Esophagus mucosa (tissue), 1 donor: ENCODE results near the gene STMN1. TPM values are rescaled to one million over a fixed set of nuclear protein-coding genes. Genes with fewer than 3 reads are reported as not detected.
A peak's percentile ranks its signal among the peaks of the same experiment; 100 is the strongest.

Experiments
- ATAC-seq: fragments of 200-7000 bp; cut with Tn5 transposase; one replicate; pipeline ENCODE4 v1.9.1; 2020
- total RNA-seq: library from RNA; stranded (reverse); gene quantifications from one replicate; pipeline ENCODE4 v1.2.4, GENCODE V29; 2023
- donor health status: DM: yes; HTN: yes; CAD: no.

Gene STMN1
- total RNA-seq, 1 donor from 2014 or later: 110 TPM

DNA sequence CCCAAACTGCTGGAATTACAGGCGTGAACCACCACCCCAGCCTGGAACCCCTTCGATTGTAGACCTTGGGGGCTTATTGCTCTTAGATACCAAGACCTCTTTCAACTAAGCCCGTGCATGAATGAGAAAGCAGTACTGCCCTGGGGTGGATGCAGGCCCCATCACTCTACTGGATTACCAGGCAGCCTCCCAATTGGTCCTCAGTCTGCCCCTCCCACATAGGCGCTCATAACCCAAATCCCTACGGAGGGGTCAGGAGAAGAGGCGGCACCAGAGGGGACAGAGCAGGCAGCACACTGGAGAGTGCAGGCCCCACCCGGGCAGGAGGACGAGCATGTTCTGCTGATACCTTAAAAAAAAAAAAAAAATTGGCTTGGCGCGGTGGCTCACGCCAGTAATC is 12.4 kb upstream of the STMN1 start:
- ATAC-seq: no peak

DNA sequence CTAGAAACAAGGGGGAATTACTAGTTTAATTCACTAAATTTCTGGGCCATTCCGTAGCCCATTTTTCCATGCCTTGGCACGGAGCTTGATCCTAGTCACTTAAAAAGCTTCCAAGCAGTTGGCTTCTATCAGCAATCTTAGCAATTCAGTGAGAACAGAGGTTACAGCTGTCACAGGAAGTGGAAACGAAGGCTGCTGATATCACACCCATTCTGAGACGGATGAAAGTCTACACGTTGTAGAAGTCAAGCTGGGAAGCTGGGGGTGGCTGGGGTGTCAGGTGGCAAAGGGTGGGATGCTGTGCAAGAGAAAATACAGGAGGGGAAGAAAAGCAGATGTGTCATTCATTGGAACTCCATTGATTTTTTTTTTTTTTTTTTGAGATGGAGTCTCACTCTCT is 11.8 kb upstream of the STMN1 start:
- ATAC-seq: no peak

DNA sequence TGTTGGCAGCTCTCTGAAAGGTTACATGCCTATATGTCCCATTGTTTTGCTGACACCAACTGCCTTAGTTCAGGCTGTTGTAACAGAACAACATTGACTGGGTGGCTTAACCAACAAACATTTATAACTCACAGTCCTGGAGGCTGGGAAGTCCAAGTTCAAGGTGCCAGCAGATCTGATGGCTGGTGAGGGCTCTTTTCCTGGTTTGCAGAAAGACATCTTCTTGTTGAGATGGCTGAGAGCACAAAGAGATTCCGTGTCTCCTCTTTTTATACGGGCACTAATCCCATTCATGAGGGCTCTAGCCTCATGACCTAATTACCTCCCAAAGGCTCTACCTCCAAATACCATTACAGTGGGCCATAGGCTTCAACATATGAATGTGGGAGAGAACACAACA is 10.2 kb upstream of the STMN1 start:
- ATAC-seq: no peak

DNA sequence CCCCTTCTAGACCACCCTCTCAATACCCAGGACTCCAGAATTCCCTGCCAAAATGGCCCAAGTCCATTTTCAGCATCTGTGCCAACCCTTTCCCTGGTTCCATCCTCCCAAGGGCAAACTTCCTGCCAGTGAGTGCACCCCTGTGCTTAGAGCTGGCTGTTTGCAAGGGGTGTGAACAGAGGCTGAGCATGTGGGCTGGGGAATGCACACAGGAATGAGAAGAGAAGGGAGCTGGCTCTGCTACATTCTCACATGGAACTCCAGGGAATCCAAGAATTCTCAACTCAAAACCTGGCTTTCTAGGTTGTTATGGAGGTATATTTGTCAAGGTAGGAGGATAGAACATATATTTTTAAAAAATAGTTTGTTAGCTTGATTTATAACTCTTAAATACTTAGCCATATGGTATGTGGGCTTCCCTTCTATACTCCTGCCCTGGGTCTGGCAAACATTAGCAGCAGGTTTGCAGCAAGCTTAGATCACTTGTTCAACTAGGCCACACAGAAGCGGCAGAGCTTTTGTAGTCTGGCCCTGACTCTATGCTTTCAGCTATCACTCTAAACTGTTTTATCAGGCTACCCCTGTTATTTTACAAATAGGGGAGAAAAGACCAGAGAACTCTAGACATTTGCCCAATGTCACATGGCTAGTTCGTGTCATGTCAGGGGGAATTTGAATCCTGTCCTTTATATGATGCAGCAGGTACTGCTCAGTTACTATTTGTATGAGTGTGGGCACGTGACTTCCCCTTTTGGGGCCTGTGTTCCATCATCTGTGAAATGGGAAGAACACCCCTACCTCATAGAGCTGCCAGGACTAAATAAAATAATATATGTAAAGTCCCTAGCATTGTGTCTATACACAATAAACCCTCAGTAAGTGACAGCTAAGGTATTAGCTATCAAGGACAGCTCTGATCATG is 8.1 kb upstream of the STMN1 start:
- ATAC-seq: no peak

DNA sequence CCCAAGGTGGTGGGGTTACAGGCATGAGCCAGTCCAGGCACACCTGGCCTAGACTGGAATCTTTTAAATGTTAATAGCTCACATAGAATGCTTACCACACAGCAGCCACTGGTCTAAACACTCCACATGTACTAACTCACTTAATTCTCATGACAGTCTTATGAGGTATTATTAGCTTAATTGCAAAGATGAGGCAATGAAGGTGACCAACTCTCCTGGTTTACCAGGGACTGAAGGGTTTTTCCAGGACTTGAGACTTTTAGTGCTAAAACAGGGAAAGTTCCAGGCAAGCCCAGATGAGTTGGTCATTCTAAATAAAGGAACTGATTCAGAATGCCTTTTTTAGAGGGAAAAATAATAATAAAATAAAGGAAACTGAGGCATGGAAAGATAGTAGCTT is 7.0 kb upstream of the STMN1 start:
- no peak for ATAC-seq

DNA sequence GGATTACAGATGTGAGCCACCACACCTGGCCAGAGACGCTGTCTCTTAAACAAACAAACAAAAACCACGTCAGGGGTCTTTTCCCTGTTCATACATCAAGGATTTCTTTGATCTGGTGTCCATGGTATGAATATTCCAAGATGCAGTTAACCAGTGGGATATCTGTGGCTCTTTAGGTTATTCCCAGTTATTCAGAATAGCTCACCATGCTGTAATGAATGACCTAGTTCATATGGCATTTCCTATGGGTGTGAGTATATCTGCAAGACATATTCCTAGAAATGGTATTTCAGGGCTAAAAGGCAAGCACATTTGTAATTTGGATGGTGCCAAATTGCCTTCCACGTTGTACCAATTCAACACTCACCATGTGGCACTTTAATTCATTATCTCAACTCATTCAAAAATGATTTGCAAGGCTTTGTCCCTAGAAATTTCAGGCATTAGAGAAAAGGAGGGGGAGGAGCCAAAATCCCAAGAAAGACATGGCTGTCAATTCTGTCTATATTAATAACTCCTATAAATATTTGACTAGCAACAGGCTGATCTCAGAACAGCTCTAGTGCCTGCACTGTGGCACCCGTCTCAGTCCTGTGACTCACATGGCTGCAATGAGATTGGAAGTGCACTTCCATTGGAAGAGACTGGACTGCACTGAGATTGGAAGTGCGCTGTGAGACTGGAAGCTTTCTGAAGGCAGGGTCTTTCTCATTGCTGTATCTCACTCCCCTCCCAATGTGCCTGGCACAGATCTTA is 6.0 kb upstream of the STMN1 start:
- no peak for ATAC-seq

DNA sequence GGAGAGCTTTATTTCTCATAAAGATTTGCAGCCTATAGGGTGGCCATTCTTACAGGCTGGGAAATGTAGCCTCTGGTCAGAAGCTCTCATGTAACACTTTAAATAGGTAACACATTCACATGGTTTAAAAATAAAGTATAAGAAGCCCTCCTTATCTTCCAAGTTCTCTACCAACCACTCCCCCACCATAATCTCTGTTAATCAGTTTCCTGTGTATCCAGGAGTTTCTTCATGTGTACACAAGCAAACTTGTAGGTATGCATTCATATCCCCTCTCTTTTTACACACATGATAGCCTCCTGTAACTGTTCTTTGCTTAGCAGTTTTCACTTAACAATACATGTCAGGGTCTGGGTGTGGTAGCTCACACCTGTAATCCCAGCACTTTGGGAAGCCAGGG is 4.9 kb upstream of the STMN1 start:
- no peak for ATAC-seq

DNA sequence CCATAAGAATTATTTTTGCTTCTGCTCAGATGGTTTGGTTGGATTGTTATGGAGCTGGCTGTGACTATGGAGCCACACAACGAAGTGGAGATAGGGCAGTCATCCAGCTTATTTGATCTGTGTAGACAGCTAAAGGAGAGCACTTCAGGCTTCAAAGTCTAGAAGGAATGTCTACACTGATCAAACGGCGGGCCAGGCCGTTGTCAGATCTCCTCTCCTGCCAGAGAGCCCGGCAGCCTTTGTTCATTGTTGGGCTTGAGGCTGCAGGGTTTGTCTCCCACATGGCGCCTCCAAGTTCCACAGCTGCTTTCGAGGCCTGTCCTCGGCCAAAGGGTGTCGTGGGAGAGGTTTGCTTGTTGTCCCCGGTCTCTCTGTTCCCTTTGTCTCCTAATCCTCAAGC is 2.8 kb upstream of the STMN1 start:
- no peak for ATAC-seq

DNA sequence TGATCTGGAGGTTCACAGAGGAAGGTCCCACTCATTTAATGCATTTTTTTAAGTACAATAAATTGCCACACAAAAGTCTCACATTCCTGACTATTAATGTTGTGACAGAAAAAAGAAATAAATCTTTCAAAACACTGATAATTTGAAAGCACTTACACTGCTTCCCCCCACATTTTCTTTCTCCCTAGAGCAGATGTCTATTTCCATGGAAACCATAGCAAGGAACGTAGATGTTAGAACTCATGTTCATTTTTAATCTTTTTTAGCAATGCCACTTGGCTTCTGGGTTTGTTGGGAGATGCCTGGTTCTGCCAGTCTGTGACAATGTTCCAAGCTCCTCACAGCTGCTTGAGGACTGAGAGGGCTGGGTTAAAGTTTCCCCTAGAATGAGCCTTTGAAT is 1.9 kb upstream of the STMN1 start:
- ATAC-seq: no peak

DNA sequence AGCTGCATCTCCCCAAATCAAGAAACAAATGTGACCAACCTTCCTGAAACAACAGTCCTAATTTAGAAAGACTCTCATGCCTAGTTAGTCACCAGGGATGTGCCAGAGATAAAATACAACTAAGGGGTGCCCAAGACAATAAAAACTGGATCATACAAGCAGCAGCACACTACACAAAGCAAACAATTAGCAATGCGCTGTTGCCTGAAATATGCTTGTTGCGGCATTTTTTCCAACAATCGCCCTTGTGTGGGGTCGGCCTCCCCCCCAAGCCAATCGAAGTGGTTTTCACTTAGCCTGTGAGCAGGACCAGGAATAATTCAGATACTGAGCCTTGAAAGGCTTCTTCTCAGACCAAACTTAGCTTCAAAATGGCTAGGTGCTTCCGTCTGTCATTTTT is 1.4 kb upstream of the STMN1 start:
- no peak for ATAC-seq

DNA sequence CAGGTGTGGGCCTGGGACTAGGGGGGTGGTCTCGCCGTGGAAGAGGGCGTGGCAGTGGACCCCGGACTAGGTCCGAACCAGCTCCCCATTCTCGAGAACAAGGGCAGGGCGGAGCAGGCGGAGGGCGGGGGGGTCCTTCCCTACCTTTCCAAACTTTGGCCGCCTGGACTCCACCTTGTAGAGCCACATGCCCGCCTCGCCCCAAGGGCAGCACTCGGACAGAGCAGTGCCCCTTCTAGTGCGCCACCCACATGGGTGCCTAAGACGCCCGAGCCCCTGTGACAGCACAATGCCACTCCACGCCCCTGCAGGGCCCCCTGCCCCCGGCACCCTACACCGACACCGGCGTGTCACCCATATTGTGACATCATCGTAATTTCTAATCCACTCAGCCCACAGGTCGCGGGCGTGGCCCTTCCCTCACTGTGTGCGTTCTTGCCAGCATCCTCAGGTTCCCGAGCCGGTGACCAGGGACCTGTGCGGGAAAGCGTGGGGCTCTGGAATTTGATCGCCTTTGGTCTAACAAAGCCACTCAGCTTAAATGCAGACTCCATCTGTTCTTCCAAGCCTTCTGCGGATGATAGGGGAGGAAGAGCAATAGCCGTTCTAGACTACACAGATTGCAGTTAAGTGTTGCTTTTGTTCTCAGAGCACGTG is 553 bp upstream of the STMN1 start:
- peak; percentile 54 for ATAC-seq

DNA sequence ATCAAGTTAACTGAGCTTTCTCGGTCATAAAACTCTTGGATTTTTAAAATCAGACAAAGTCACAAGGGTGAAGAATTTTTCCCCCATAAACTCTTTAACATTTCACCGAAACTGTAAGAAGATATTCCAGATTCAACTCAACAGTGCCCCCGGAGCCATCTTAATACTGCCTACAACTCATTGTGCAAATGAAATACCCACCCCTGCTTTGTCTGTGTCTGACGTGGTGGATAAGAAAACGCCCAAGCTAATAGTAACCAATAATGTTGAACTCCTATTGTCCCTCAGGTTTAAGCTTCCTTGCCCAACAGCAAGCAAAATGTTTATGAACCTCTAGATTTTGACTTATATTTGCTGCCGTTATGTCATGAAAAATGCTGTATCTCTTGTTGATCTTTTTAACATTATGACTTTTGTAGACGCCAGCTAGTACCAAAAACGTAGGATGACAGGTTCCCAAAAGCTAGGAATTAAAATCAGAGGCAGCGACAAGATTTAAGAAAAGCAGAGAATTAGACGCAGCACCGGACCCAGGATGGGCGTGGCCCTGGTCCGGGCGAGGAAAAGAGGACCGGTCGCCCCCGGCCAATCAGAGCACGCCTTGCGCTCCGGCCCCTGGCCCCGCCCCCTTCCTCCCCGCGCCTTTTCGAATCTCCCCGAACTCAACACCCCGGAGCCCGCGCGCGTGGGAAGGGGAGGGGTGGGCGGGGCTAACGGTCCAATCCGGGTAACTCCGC is 1.1 kb downstream of the STMN1 start:
- ATAC-seq: peak; percentile 90

DNA sequence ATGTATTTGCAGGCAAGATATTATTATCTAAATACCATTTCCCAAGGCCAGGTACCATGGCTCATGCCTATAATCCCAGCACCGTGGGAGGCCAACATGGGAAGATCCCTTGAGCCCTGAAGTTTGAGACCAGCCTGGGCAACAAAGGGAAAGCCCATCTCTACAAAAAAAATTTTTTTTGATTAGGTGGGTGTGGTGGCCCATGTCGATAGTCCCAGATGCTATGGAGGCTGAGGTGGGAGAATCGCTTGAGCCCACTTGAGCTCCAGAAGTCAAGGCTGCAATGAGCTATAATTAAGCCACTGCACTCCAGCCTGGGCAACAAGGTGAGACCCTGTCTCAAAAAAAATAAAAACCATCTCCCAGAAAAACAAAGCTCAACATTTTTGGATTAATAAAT is 2.2 kb downstream of the STMN1 start:
- no peak for ATAC-seq

DNA sequence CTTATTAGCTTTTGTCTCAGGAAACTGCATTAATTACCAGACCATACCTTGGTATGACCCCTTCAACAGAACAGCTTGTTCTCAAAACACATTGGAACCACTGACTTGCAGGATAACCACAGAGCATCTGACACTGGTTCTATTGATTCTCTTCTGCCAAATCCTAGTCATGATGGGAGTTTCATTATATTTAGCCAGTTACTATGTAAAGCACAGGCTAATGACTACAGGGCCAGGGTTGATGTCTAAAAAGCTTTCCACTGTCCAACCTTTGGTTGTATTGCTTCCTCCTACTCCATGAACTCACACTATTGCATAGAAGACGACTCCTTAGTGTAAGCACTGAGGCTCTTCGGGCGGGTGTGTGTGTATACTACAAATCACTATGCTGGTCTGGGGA is 3.8 kb downstream of the STMN1 start:
- no peak for ATAC-seq

DNA sequence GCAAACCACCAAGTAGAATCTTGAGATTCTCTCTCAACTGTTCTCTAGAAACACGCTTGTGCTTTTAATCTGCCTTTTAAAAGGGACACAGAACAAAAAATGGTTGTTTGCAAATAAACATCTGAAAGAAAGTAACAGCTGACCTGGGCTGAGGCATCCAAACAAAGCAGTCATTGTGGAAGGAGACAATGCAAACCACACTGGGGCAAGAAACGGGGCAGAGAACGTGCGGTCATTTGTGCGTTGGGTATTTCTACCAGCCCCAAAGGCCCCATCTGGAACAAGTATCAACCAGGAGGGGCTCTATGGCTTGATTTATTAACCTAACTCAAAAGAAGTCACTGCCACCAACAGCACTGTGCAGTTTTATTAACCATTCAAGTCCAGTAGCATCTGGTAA is 6.0 kb downstream of the STMN1 start:
- ATAC-seq: no peak

DNA sequence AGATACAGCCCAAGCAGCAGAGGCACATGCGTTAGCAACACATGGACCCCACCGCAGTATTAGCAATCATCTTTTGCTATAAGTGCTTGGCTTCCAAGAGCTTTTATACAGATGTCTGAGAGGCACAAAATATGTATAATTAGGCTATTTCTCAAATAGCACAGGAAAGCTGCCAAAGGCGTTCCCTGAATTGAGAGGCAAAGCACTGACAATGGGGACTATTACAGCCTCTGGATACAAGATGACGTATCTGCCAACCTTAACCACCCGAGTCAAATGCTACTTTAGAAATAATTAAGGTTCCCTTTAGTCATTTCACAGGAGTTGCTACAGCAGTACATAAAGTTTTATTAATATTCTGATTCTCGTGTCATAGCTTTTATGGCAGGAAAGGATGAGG is 6.4 kb downstream of the STMN1 start:
- no peak for ATAC-seq

DNA sequence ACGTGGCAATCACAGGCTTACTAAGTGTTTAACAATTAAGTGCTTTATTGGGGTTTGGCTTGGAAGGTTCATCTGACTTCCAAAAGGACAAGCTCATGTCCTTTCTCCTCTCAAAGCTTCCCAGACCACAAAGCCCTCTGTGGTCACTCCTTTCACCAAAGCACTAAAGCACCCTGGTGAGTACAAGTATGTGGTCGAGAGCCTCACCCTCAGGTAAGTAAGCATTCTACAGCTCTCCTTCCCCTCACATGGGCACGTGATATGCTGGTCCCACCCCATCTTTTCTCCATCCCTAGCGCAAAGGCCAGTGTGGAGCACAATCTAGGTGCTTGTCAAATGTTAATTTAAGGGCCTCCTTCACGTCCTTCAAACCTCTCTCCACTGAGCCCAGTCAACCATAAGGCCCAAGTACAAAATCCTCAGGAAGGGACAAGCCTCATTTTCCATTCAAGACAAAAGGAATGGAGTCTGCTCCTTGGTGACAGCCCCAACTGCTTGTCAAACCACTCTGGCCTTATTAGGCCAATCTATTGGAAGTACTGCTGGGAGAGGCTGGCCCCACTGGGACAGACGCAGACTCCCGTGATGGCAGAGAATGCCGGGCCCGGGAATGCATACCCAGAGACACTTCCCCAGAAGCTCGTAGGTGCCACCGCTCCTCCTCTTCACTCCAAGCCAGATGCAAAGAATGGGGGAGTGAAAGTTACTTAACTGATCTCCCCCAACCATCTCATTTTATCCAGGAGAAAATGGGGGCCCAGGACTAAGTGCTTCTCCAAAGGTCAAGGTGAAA is 7.8 kb downstream of the STMN1 start:
- no peak for ATAC-seq

DNA sequence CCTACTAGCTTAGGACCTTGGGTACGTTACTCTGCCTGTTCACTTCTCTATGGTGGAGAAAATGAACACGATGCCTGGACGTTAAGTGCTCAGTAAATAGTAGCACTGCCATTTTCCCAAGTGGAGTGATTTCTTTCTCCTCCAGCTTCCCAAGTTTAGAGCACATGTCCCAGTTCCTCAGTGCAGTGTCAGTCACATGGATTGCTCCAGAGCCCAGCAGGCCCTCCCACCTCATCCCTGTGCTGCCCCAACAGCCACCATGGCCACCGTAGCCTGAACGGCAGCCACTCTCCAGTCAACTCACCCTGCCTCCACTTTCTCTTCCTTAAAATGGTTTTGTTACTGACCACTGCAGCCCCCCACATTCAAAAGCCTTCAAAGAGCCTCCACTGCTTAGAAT is 8.5 kb downstream of the STMN1 start:
- ATAC-seq: no peak

DNA sequence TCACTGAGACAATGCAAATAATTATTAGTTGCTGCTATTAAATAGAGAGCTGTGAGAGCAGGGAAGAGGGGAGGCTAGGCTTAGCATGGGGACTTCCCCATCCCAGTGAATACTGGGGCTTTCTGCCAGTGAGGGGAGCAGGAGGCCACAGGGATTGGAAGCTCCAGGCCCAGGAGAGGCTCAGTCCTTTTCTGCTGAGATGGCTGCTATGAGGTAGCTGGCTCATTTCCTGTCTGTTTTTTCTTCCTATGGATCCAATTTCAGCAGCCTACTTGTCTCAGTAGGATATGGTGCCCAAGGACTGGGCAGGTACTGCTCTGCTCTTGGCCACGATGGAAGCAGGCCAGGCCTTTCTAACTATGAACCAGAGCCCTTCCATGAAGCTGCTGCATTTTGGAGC is 10.0 kb downstream of the STMN1 start:
- ATAC-seq: no peak

DNA sequence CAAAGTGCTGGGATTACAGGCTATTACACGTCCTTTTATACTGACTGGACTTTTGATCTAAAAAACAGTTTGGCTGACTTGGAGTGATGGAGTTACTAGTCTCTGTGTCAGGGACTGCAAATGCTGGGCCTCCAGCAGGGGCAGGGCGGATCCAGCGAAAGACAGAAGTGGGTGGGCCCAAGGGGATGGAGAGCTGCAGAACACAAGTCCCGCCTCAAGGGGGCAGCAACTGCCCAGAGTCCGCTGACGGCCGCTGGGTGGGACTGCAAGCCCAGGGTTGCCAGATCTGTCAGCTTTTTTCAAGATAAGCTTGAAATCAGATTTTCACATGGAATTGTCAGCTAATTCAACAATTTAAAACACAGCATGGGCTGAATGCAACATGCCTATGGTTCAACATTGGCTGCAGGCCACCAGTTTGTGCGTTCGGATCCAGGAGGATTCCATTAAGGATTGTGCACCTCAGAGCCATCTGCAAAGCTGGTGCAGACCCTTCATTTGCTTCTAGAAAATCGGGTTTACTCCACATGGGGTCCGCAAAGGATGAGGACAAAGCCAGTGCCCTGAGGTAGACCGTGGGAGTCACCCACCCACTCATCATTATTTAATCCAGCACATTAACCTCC is 10.7 kb downstream of the STMN1 start:
- peak; percentile 78 for ATAC-seq

DNA sequence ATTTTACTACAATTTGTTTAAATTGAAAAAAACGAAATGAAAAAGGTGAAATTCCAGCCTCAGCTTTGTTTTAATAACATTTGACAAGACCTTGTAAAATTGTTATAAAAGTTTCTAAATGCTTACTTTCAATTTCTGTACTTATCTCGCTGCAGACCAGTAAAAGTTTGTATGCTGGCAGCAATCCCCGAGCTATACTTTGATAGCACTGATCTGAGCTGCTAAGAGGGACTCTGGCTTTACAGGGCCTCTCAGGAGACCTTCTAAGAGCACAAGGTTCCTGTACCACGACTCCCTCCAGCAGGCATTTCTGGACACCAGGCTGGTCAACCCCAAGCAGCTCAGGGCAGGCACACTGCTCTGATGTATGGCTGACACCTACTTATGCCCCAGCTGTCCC is 13.1 kb downstream of the STMN1 start:
- ATAC-seq: no peak

DNA sequence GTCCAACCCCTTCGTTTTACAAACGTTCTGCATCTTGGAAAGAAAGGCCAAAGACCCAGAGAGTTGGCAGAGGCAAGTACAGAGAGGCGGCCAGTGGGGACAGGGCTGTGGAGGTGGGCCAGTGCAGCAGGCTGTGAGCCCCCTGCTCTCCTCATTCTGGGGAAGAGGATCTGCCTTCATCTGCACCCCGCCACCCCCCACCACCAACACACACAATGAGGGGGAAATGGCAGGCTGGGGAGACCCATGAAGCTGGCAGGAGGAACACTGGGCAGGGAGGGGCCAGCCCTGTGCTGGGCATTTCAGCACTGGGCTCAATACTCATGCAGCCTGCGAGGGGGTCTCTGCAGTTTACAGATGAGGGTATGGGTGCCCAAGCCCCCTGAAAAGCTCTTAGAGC is 14.6 kb downstream of the STMN1 start:
- no peak for ATAC-seq
